H1 (cell line): ENCODE data around the gene PSTK. TPM values are rescaled to one million over a fixed set of nuclear protein-coding genes. Genes with fewer than 3 reads are reported as not detected.

ENCODE experiments used
- CBX5 ChIP-seq: fragments of 300-800, 300-1000 bp; sonication (generic); IDR thresholded peaks from 2 replicates; pipeline ENCODE4 v1.7.1; 2016; ENCODE audit warnings: antibody characterized with exemption, low read length, low read depth
- CHD7 ChIP-seq: fragments of 300-600 bp; sonication (generic); IDR thresholded peaks from 2 replicates; pipeline ENCODE4 v1.7.1; 2012; ENCODE audit warnings: low read length, moderate library complexity, mild to moderate bottlenecking, inconsistent platforms; ENCODE audit not compliant: insufficient replicate concordance
- USF2 ChIP-seq: IDR thresholded peaks from 2 replicates; pipeline ENCODE4 v1.6.1; 2011; ENCODE audit warnings: low read length, improper control_type of control experiment
- polyA plus RNA-seq, 7 experiments: library from polyadenylated mRNA; depleted of rRNA in 3 of 7; stranded (reverse) in 5 of 7; unstranded in 2 of 7; fragments of >200 nt in 5 of 7; fragments of 200-250 nt in 2 of 7; gene quantifications; 1 replicate in 5 of 7; 2 replicates in 1 of 7; 4 replicates in 1 of 7; pipeline versions ENCODE4 v1.2.1 to v1.2.3, GENCODE V29; 2011 to 2013; ENCODE audit warnings: missing spikeins in 2 of 7, mixed read lengths in 2 of 7
- total RNA-seq: library from RNA; stranded (reverse); fragmentation: NEBNext Ultra II Directional; extraction: Animal tissue kit (Norgen Biotek cat#: 25700); gene quantifications from 2 replicates; pipeline ENCODE4 v1.2.1, GENCODE V29; 2021

Gene PSTK
- total and polyA plus RNA-seq, 2 of the 8 experiments (the other 6 are each of a cell fraction or from before 2014, with no cell fraction given): 4.4 to 6.6 TPM

GRCh38 chr10:122957474-122957873 lies 22.7 kb upstream of the PSTK start (continued):
- TF ChIP-seq CHD7 (no peak), CBX5 (no peak), USF2 (no peak)
